ENCODE results near the gene HSH2D. TPM values are rescaled to one million over a fixed set of nuclear protein-coding genes. Genes with fewer than 3 reads are reported as not detected.
A peak's percentile ranks its signal among the peaks of the same experiment; 100 is the strongest.

Gene HSH2D
- total and polyA plus RNA-seq, 2 of the 13 experiments (the other 11 are each of a cell fraction or from before 2014, with no cell fraction given) = 0.69 to 3.2 TPM

- TF ChIP-seq TBL1XR1 (IDR thresholded peaks at IDR 0.05; ENCODE audit: borderline replicate concordance, low read length, partially characterized antibody) = peak; percentile 20
- TF ChIP-seq ZNF30 (CRISPR knock-in tag; IDR thresholded peaks at IDR 0.05) = no peak
- TF ChIP-seq ZNF567 (CRISPR knock-in tag; IDR thresholded peaks at IDR 0.05; ENCODE audit: borderline replicate concordance) = no peak
- TF ChIP-seq HIVEP1 (CRISPR knock-in tag; IDR thresholded peaks at IDR 0.05) = peak; percentile 76; the same call in 1 of the 2 replicates
- no peak for TF ChIP-seq NFAT5 (CRISPR knock-in tag; IDR thresholded peaks at IDR 0.05)
- TF ChIP-seq POGZ (CRISPR knock-in tag; IDR thresholded peaks at IDR 0.05) = peak; percentile 26; the same call in 1 of the 2 replicates
- no peak; the same call in 1 of the 2 replicates for TF ChIP-seq ZNF275 (CRISPR knock-in tag; IDR thresholded peaks at IDR 0.05; ENCODE audit: borderline replicate concordance)
- TF ChIP-seq IRF2 (CRISPR knock-in tag; IDR thresholded peaks at IDR 0.05) = peak; percentile 52; the same call in 1 of the 2 replicates
- no peak for TF ChIP-seq BCLAF1 (IDR thresholded peaks at IDR 0.05)
- peak; percentile 90 for TF ChIP-seq GATAD1 (CRISPR knock-in tag; IDR thresholded peaks at IDR 0.05)
- TF ChIP-seq ZGPAT (CRISPR knock-in tag; IDR thresholded peaks at IDR 0.05) = peak; percentile 69; the same call in 1 of the 2 replicates
- no peak for TF ChIP-seq ZFAT (CRISPR knock-in tag; conservative IDR thresholded peaks at IDR 0.05)
- peak; percentile 71 for TF ChIP-seq POLR2A (IDR thresholded peaks at IDR 0.05; ENCODE audit: insufficient read depth in 1 of 2, low read depth in 2 of 2, low read length in 2 of 2)
- peak; percentile 63 for TF ChIP-seq IKZF4 (CRISPR knock-in tag; IDR thresholded peaks at IDR 0.05; ENCODE audit: borderline replicate concordance, low read depth, not compliant biosample characterization)
- peak; percentile 58; the same call in 1 of the 2 replicates for TF ChIP-seq MXD3 (CRISPR knock-in tag; IDR thresholded peaks at IDR 0.05)
- TF ChIP-seq ELF3 (CRISPR knock-in tag; IDR thresholded peaks at IDR 0.05) = peak; percentile 83
- TF ChIP-seq ZNF878 (CRISPR knock-in tag; IDR thresholded peaks at IDR 0.05) = 0 out of 2 replicates have a peak, but pooled peaks have one; percentile 17
- no peak for TF ChIP-seq ZNF615 (CRISPR knock-in tag; IDR thresholded peaks at IDR 0.05; ENCODE audit: borderline replicate concordance)
Observed at GRCh38 chr19:16197622-16198369, 54.3 kb downstream of the HSH2D start, which contains the start of gene AP1M1 (continued).
